GM18870 (cell line): ENCODE measurements around the gene MARCHF11.

ENCODE experiments used
- ATAC-seq: cut with Tn5 transposase; IDR thresholded peaks from one replicate; pipeline ENCODE4 v1.9.1; 2021; ENCODE audit warnings: moderate library complexity; ENCODE audit not compliant: unreplicated experiment

The MARCHF11 gene

DNA sequence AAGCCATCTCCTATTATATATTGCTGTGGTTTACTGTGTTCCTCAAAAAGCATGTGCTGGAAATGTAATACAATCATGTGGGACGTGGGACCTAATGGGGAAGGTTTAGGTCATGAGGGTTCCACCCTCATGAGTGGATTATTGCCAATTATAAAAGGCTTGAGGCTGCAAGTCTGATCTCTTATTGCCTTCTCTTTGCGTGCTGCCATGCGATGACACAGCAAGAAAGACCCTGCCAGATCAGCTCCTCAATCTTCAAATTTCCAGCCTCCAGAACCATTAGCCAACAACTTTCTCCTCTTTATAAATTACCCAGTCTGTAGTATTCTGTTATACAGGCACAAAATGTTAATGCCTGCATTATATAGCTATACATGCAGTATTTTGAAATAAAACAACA is 45.4 kb downstream of the MARCHF11 start:
- no peak for ATAC-seq

DNA sequence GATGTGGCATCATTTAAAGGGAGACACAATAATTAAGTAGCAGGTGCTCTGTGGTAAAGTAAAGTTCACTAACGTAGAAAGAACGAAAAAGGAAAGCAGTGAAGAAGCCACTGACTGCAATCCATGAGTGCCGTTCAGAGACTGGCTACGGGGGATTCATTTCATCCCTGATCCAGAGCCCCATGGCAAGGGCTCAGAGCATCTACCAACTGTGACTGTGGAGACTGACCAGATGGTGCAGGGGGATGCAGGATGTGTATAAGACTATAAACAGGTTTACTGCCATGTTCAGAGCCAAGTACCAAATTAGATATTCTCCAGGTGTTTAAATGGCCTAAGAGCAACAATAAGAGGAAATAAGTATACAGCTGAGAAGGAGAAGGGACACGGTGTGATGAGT is 47.7 kb downstream of the MARCHF11 start:
- ATAC-seq = no peak

DNA sequence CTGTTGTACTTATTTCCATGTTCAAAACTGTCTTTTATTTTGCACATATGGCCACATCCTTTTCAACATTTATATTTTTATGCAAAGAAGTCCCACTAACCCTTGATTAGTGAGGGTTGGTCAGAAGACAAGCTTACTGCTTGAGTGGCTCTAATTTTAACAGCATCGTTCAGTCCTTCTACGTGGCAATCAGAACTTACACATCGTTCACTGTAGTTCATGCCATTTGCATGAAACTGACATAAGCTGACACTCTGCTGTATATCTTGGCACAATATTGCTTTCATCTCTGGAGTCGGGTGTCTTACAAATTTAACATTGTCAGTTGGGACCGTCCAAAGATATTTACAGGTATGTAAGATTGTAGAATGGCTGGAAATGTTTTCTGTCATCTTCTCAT is 50.6 kb downstream of the MARCHF11 start:
- ATAC-seq = no peak

DNA sequence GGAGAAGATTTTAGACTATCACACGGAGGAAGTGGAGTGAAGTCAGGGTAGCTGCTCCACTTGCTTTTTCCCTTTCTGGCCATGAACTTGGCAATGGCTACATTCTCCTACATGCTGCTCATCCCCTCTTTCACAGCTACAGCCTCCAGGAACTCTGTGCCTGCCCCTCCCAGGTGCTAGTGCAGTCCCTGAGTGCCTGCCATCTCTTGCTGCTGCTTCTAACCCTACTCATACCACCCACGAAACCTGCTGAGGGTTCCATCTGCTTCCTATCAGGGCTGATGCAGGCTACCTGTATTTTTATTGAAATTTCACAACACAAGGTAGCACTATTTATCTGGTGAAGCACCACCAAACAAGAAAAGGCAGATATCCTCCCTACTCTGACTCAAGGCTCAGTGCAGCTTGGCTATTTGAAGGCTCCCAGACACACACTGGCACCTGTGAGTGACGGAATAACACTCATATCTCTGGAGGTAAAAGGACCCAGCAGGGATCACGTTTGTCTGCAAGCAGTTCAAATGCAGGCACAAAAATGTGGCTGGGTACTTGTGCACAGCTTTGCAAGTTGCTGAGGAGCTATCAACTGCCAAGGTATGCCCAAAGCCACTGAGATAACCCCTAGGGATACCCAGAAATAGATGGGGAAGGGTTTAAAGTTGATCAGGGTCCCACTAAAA is 51.6 kb downstream of the MARCHF11 start:
- ATAC-seq = no peak

DNA sequence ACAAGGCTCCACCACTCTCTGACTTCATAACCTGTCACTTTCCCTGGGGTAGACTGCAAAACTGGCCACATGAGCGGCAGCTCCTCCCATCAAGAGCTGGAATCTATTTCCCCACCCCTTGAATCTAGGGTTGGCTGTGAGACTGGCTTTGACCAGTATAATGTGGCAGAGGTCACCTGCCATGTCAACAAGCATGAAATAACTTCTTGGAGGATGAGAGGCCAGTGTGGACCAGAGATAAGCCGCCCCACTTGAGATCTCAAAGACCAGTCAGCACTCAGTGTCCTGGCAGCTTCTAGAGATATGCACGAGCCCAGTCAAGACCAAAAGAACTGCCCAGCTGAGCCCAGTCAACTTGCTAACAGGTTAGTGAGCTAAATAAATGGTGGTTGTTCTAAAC is 59.0 kb downstream of the MARCHF11 start:
- no peak for ATAC-seq

DNA sequence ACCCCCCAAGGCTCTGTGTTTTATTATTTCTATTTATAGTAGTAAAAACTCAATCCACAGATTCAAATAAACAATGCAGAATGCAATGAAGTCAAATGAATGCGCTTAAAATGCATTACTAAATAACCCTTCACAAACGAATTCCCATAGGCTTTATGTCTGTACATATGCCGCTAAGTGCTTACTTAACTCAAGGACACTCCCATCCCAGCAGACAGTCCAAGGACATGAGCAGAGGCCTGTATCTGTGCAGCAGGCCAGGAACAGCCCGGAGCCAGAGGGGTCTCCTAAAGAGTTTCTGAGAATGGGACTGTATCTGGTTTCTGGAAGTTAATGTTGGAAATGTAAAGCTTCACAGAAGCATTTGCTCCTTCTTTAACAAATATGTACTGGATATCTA is 59.8 kb downstream of the MARCHF11 start:
- no peak for ATAC-seq

DNA sequence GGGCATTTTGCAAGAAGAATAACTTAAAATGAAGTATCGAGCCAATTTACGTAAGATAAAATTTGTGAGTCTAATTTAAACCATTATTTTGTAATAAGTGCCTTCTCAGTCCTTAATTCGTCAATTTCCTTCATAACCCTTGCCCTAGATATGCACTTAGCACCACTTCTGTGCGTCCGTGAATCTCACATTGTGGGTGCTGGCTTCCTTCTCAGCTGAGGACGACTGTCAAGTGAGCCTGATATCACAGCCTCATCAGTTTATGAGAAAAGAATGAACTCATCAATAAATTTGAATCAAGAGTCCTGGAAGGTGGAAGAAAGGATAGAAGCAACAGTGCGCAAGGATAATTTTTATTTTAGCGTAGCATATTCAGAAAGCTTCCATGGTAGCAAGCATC is 64.5 kb downstream of the MARCHF11 start:
- no peak for ATAC-seq

DNA sequence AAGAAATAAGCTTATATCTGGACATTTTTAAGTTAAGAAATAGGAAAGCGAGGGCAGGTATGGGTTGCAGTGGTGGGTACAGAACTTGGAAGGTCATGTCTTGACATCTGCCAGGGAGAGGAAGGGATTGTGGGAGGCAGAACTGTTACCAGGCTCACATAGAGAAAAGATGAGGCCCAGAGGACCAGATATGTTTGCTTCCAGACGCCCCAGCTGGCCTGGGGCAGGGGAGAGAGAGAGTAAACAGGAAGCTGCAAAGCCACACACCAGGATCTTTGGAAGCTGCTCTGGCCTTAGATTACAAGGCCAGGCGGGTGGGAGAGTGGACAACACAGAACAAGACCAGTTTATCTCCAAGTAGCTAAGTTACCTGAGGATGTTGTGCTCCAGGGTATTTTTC is 71.2 kb downstream of the MARCHF11 start:
- no peak for ATAC-seq

DNA sequence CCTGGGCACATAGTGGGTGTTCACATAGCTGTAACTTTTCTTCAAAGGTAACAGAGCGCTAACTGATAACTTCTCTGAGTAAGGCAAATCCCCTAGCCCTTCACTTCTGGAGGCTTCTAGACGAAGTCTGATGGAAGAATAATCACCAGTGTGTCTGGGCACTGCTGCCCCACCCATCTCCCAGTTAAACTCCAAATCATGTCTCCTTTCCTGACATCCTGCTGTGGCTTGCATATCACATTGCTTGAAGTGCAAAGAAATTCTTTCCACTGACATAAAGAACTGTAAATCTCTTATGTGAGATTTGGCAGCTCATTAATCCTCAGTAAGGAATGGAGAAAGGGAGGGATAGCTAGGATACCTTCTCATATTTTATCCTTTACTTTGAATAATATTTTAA is 74.6 kb downstream of the MARCHF11 start:
- no peak for ATAC-seq

DNA sequence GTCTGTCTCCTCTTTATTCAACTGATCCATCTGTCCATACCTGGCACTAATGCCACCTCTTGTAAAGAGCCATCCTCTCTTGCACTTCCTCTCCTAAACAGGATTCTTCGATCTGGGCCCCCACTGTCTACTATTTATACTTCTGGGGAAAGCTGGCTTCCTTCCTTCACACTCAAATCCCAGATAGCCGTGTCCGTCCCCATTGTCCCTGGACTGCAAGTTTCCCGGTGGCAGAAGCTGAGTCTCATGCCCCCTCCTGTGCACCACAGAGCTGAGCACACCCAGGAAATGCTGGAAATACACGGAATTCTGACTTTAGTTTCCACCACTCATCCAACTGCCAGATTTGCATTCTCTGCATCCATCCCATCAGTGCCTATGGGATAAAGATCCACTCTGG is 84.0 kb downstream of the MARCHF11 start:
- no peak for ATAC-seq

DNA sequence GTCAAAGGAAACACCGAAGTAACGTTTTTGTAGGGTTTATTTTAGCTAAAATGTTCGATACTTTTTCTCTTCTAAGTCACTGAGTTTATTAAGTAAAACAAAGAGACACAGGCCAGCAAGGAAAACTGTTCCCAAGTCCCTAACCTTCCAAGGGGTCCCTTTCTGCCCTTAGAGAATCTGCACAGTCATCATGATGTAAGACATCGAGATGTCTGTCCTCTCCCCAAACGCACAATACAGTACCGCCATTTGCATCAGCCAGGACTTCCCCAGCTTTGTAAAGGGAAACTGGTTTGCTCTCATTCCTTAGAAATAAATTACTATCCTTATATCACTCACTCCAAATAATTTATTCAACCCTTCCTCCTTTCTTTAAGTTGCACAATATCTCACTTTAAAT is 89.3 kb downstream of the MARCHF11 start:
- no peak for ATAC-seq

DNA sequence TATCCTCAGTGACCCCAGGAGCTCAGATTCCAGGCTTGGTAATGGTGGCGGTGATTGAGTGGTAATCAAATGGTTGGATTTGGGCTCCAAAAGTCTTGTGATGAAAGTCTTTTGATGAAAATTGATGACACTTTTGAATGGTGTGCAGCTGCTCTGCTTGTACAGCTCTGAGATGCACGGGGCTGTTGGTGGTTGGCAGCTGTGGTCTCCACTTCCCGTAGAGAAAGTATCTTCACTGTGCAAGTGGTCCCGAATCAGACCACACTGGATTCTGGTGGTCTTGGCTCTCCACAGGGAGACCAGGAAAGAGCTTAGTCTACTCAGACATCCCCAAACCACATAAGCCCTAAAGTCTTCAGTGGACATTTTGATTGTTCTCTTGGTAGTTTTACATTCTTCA is 96.6 kb downstream of the MARCHF11 start:
- ATAC-seq = no peak

DNA sequence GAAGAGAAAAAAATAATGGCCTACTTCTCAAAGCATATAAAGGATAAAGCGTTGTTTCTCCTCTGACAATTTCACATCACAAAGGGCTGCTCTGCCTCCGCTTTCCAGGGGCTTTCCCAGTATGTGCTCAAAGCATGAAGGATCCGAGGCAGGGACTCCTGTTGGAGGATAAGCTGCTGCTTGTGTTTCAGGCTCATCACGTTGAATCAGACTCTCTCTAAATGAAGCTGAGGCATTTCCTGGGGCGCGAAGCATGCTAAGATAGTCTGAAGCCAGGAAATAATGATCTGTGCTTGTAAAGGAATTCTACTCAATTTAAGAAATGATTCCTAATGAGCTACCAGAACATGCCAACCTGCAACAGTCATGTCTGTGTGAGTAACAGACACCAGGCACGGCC is 97.5 kb downstream of the MARCHF11 start:
- ATAC-seq = no peak

DNA sequence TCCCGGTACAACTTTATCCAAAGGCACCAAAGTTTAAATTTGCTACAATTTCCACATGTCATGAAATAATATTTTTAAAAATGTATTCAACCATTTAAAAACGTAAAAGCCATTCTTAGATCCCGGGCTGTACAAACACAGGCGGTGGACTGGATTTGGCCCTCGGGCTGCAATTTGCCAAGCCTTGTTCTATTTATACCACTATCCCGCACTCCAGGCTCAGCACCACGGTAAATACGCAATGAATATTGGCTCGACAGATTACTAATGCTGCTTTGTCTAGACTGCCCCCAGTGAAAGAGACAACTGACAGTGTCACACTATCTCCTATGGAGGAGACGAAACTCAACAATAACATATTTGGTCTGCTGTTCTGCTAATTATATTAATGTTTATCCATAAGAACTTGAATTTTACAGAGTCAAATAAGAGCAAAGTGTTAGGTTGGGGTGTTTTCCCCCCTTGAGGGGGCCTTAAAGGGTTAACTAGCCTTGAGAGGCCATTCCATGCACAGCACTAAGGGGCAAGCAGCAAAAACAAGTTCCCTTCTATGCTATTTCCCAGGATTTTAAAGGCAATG is 98.1 kb downstream of the MARCHF11 start:
- ATAC-seq = no peak

DNA sequence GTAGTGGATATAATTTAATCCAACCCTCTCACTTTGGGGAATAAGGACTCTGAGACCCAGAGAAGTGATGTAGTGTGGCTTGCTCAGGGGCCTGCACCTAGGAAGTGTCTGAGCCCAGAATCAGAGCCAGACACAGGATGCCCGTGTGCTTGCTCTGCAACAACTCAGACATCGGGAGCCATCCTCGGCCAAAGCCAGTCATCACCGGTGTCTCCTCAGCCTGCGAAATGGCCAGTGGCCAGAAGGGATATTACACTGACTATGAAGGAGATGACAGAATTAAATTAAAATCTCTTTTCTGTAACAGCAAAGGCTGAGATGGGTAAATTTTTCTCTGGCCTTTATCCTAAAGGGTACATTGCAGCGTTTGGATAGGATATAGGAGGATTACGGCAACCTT is 102.9 kb downstream of the MARCHF11 start:
- ATAC-seq = no peak

DNA sequence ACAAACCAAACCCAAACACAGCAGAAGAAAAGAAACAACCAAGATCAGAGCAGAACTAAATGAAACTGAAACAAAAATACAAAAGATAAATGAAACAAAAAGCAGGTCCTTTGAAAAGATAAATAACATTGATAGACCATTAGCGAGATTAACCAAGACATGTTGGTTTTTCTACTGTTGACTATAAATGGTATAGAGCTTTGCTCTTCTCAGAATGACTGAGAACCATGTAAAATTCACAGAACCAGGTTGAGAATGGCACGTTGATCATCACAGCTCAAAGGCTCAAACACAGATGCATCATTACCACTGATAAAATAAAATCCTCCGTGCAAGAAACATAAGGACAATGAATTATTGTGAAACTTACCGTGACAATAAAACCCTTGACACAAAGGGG is 105.2 kb downstream of the MARCHF11 start:
- no peak for ATAC-seq

DNA sequence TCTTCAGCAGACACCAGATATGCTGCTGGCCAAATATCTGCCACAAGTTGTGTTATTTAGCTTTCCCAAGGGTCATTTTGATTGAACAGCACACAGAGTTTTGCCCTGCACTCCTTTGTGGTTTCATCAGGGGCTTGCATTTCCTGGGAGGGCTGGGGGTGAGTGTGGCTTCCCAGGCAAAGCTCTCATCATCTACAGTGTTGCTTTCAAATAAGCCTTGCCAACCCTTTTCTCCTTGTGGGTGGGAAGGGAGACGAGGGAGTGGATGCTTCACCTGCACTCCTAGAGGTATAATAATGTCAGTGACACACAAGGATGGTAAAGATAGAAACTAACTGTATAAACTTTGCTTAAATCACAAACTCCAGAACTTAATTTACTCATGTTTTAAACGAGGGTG is 107.0 kb downstream of the MARCHF11 start:
- ATAC-seq = no peak

DNA sequence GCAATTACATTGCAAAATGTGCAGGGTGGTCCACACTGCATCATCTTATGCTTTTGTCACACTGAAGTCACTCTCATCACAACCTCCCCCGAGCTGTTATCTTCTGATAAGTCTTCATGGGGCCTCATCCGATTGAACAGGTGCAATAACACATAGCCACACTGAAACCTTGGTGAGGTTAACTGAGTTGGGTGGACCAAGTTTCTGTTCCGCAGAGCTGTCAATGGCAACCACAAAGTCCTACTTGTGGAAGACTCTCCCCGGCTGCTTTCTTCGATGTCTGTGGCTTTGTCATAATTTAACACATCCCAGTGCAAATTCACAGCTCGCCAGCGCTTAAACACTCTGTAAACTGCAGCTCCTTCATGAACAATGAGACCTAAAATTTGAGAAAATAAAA is 112.2 kb downstream of the MARCHF11 start:
- ATAC-seq = no peak

DNA sequence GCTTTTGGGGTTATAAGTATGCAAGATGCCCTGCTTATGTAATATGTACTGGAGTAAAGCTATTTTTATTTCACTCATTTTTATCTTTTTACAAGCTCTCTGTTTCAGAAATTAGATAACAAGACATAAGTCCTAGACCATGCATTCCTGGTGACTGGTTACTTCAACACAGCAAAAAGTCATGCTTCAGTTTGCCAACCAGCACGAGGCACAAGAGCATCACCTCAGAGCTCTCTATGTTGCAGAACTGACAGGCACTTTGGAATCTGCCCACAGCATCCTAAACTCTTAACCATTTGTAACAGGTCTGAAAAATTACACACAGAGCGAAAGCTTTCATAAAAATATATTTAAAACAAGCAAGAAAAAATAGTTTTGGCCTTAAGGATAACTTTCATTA is 112.8 kb downstream of the MARCHF11 start:
- no peak for ATAC-seq

DNA sequence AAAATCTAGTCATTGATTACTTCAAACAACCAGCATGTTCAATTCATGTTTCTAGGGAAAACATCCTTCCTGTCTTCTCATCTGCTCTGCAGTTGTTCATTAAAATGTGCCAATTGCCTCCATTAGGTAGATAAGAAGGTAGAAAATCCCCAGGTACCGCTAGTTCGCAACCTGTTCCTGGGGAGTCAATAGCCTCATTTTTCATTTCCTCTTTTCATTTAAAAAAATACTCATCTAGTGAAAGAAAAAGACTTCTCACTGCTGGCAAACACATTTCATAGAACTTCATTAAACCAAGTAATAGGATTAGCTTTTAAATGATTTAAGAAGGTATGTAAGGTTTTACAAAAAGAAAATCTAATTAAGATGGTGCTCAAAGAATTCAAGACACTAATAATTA is 113.3 kb downstream of the MARCHF11 start:
- ATAC-seq = no peak

DNA sequence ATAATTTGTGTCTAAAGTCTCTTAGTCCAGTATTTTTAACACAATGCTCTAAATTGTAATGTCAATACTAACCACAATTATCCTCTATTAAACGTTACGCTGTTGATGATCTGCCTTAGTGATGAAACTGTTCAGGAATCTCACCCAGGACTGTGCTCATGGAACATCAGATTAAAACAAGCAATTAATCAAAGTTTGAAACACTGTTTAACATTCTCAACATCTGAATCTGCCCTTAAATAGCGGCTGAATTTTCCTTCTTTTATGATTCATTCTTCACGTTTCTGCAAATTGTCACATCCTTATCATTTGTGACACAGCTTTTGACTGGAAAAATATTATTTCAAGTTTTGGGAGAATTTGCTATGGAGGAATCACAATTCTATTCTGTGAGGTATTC is 113.8 kb downstream of the MARCHF11 start:
- no peak for ATAC-seq

DNA sequence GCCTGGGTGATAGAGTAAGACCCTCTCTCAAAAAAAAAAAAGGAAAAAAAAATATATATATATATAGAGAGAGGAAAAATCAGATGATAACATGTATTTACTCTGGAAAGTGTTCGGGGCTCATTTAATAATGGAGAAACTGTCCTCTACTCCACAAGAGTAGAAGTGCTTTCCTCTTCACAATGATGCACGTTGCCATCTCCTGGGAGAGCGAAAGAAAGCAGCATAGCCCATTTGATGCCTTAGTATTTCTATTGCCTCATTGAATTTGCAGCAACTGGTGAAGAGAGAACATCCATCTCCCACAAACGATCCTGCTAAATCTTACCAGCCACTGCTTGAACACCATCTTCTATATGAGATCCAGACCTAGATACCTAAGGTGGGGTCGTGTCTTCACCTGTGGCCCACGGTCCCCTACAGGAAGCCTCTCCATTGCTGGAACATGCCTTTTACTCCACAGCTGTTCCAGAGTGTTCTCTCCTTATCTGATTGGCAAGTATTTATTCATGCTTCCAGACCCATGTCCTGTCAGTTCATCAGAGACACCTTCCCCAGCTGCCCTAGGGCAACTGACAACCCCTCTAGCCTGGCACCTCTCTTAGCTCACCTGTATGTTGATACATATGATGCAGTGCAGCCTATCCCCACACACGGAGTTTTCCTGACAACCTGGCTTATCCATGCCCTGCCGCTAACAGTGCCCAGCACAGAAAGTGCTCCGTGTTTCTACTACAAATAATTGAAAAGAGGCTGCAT is 115.3 kb downstream of the MARCHF11 start:
- no peak for ATAC-seq
